NCI-H146 treated with DMSO at 0.1 percent for 48 hours (cell line): ENCODE measurements around the gene LINGO1.
A peak's percentile ranks its signal among the peaks of the same experiment; 100 is the strongest.

Source experiments
- DNase-seq: peaks from one replicate; lab custom pipeline; 2025; ENCODE audit not compliant: unreplicated experiment; lab: John Stamatoyannopoulos, UW

LINGO1 gene

GRCh38 chr15:77617476-77618230 is 15.1 kb downstream of the LINGO1 start:
- peak; percentile 63 for DNase-seq

DNA sequence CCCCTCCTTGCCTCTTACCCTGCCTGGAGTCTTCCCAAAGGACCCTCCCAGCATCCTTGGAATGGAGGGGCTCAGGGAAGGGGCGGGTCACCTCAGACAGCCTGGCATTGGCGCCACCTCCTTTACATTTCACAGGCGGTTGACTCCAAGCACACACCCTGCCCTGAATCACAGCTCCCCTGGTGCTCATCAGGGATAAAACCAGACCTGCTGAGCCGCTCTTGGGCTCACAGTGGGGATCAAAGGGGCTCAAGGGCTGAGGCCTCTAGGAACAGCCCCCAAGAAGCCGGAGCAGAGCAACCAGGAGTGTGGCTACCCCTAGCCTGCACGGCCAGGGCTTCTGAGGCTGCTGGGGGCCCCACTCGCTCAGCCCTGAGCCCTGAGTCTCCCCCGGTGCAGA is 16.6 kb downstream of the LINGO1 start:
- no peak for DNase-seq

DNA sequence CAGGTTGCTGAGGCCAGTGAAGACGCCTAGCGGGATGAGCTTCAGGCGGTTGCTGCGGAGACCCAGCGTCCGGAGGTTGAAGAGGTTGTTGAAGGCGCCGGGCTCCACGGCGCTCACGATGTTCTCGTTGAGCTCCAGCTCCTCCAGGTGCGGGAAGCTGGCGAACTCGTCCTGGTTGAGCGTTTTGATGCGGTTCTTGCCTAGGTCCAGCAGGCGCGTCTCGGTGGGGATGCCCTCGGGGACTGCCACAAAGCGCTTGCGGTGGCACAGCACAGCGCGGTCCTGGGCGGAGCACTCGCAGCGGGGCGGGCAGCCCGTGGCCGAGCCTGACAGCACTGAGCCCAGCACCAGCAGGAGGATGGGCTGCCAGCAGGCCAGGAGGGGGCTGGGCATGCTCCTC is 17.2 kb downstream of the LINGO1 start:
- DNase-seq, result no peak

- DNase-seq, result no peak
Observed at GRCh38 chr15:77614251-77614806, 18.4 kb downstream of the LINGO1 start.

DNA sequence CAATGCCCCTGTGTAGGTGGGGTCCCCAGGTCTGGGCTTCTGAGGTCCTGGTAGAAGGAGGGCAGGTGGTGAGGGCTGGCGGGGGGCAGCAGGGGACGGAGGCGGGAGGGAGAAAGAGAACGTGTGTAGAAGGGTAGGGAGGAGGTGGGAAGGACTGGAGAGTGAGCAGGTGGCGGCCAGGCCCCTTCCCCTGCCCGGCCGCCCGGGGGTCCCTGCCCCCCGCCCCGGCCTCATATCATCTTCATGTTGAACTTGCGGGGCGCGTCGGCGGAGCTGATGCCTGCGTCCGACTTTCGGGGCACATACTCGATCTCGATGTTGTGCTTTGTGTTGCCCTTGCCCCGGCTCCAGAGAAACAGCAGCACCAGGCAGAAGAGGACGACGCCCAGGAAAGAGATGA is 18.9 kb downstream of the LINGO1 start:
- DNase-seq, result no peak

DNA sequence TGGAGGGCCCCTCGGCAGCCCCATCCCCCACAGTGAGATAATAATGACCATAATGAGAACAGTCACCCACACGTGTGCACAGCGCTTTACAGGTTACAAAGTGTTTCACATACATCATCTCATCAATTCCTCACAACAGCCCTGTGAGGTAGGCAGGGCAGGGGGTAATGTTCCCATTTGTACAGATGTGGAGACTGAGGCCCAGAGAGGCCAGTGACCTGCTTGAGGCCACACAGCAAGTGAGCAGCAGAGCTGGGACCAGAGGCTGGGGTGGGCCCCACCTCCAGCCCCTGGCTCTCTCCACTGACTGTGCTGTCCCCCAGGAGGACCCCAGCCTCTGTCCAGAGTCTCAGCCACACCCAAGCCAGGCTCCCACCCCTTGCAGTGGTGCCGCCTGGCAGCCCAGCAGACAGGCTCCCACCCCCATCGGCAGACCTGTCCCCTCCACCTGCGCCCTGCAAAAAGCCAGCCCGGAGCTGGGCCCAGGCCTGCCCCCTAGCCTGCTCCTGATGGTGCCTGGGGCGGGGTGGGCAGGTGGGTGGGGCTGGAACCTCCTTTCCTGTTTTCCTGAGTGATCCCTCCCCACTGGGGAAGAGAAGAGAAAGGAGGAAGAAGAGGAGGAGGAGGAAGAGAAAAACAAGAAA is 19.6 kb downstream of the LINGO1 start:
- no peak for DNase-seq

DNA sequence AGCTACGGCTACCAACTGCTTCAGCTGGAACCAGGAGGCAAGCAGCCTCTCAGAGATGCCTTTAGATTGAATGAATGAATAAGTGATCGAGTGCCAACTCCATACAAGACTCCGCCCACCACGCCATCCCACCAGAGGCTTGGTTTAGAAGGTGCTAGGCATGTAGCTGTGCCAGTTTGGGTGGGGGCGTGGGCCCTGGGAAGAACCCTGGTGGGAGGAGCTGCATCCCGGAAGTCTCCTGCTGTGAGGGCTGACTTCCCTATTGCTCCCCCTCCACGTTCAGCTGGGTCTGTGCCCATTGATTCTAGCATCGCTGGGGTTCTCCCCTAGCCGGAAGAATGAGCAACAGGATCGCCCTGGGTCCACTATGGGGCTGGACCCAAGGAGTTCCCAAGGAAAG is 20.9 kb downstream of the LINGO1 start:
- no peak for DNase-seq

GRCh38 chr15:77610731-77611130 is 22.0 kb downstream of the LINGO1 start:
- DNase-seq, result no peak

- no peak for DNase-seq
Observed at GRCh38 chr15:77609558-77609957, 23.2 kb downstream of the LINGO1 start.

- DNase-seq, result no peak
Observed at GRCh38 chr15:77608774-77609173, 23.9 kb downstream of the LINGO1 start.

GRCh38 chr15:77607894-77608261 is 24.8 kb downstream of the LINGO1 start:
- DNase-seq, result no peak

DNA sequence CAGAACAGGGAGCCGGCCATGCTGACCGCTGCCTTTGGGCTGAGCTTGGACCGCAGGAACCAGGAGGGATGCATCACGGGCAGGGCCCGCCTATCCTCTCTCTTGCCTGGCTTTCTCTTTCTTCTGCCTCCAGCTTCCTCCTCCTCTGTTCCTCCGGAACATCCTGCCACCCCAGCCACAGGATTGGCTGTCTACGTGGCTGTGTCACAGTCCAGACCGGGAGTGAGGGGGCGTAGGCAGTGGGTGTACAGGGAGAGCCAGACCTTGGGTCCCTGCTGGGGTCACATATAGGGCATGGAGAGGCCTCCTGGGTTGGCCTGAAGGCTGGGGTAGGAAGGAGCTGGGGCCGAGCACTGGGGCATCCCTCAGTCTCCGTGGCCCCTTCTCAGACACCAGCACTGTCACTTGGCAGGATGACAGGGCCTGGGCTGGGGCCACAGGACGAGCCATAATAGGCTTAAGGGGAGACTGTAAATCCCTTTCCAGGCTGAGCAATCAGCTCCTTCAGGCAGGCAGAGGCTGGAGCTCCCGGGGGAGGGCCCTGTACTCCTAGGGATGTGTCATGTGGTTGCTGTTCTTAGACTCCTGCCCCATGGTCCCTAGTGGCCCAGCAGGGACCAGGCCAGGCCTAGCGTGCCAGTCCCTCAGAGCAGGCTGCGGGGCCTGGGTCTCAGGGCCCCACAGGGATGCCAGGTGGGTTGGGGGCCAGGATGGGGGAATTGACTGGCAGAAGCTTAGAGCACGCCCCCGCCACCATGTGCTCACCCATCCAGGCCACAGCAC is 25.4 kb downstream of the LINGO1 start:
- DNase-seq, result no peak

DNA sequence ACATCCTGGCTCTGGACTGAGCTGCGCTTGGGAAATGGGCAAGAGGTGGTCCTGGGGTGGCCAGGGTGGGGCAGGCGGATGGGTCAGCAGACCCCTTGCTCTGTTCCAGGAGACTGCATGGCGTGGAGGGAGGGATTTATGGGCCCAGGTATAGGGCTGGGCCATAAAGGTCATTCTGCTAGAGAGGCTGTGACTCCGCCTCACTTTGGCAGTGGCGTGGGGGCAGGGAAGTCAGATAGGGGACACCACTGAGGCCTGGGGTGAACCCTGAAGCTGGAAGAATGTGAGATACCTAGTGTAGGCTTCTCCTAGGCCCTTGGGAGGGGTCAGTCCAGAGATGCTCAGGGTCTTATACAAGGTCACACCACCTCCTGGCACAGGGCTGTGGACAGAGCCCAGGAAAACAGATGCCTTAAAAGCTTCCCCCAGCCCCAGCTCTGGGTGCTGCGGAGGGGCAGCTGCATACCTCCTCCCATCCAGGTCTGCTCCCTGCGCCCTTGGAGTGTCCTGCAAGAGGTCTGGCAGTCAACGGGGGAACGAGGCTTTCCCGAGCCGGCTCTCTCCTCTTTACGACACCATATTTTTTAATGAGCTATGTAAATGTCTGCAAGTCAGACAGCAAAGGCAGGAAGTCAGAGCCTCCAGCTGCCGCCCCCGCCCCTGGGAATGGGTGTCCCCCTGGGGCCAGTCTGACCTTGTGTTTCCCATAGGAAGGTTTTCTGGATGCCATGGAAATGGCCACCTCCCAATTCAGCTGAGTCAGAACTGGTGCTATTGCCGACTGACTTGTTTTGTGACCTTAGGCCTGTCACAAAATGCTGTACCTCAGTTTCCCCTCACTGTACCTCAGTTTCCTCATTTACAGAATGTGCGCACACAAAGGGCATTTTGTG is 26.3 kb downstream of the LINGO1 start:
- DNase-seq, result no peak

DNA sequence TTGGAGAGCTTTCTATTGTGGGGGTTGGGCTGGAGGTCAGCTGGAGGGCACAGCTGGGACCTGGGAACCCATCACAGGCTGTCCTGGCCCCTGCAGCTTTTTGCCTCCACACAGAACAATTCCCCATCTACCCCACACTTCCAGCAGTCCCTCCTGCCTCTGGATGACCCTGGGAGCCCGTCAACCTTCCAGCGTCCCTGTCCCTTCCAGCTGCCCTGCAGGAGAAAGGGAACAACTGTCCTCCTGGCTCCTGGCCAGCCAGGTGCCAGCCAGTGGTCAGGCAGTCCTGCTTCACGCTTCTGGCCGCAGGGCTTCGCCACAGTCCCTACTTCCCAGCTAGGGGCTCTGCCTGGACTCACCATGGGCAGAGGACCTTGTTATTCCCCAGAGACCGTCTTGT is 27.2 kb downstream of the LINGO1 start:
- no peak for DNase-seq

DNA sequence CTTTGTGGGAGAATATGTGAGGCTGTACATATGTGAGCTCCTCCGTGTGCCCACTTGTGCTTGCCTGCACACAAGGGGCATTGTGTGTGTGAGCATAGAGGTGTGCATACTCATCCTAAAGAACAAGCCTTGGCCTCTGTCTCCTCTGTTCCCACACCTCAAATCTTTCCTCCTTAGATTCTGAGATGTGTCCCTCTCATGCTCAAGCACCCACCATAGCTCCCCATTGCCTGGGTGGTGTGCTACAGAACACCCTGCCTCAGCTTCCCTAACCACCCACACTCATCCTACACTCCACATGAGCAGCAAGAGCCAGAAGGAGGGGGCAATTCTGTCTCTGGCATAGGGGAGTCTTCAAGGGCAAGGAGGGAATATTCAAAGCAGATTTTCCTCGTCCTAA is 27.7 kb downstream of the LINGO1 start:
- no peak for DNase-seq

GRCh38 chr15:77603611-77604336 is 28.9 kb downstream of the LINGO1 start:
- no peak for DNase-seq

DNA sequence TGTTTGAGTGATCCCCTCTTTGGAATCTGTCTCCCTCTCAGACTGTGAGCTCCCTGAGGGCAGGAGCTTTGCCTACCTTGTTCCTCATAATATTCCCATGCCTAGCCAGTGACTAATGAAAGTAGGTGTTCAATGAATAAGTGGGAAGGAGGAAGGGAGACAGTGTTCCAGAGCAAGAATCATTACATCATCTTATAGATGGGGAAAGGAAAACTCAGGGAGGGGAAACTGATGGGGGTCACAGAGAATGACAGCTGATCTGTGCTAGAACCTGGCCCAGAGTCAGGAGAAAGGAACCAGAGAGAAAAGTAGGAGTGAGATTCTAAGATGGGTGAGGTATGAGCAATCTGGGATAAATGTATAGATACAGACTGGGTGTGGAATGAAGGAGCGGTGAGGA is 29.9 kb downstream of the LINGO1 start:
- DNase-seq, result no peak

- no peak for DNase-seq
Observed at GRCh38 chr15:77599899-77600298, 32.8 kb downstream of the LINGO1 start.

DNA sequence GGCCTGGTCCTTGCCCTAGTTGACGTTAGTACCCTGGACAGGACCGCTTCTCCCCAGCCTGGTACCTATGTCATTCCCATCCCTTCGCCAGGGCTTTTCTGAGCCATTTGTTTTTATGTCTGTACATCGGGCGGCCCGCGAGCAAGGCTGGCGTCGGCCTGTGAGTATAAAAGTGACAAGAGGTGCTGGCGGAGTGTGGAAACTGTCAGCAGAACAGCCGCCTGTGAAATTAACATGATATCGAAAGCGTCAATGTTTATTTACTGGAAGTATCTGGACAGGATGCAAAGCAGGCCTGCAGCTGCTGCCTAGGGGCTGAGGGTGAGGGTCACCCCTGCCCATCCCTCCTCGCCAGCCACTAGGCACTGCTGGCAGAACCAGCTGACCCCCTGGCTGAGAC is 33.4 kb downstream of the LINGO1 start:
- no peak for DNase-seq

GRCh38 chr15:77598644-77599043 is 34.1 kb downstream of the LINGO1 start:
- DNase-seq, result no peak
